Right lung (tissue), 5 donors: ENCODE results near the gene ARHGAP1. TPM values are rescaled to one million over a fixed set of nuclear protein-coding genes. Genes with fewer than 3 reads are reported as not detected.

Experiments used
- DNase-seq, 2 donors: peaks; one replicate each; pipeline ENCODE4 v3.0.0-alpha.2; 2013
- polyA plus RNA-seq, 5 donors: library from polyadenylated mRNA; unstranded; fragments of 120-200 nt; gene quantifications; one replicate each; pipeline versions ENCODE4 v1.2.1 to v1.2.3, GENCODE V29; 2013; ENCODE audit warnings: inconsistent platforms in 1 of 5, low replicate concordance in 1 of 5; ENCODE audit not compliant: insufficient read length in 5 of 5, insufficient read depth in 1 of 5

Gene ARHGAP1
- polyA plus RNA-seq, 5 donors = 52.2 to 74.0 (median 60.2) TPM

DNA sequence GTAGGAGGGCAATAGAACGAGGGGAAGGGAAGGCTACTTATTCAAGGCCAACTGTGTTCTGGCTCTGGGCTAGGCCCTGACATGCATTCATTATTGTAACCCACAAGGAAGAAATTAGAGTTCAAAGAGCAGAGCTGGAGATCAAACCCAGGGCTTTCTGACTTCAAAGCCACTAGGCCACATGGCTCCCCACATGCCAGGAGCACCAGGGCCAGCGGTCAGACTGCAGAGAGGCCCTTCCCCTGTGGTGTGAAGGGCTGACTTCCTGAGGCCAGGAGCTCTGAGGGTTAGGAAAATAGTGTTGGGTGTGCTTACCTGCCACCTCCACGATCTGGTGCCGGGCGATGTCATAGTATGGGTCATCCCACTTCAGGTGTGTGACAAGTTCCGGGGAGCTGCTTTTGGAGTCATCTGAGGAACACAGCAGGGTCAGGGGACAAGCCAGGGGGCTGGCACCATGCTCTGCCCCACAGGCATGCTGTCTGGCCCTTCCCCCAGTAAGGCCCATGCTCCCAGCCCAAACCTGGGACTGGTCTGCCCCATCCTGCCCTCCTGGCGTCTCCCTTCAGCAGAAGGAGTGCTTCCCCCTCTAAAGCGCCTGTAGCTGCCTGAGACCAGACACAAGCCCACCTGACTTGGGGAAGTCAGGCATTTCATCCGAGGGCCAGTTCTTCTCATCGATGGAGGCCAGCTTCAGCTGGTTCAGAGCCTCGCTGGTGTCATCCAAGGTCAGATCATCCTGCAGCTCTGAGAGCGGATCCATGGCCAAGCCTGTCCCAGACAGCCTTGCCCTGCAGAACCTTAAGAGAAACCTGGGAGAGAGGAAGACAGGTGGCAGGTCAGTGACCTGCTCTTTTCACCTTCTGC, 4.8 kb downstream of the ARHGAP1 start:
- no peak for DNase-seq

DNA sequence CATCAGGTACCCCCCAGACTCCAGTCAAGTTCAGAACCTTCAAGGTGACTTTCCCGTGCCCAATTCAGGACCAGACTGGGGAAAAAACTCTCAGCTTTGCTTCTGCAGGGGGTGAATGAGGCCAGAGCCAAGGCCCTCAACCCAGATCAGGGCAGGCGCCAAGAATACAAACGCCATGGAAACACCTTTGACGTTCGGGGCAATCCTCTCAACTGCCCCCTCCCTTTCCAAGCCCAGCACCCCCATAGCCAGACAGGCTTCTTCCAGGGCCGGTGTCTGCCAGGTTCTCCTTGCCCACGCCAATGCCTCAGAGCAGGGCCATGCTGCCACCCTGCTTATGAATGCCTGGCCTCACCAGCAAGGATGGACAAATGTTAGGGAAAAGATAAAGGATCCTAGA, 5.8 kb downstream of the ARHGAP1 start:
- no peak for DNase-seq

DNA sequence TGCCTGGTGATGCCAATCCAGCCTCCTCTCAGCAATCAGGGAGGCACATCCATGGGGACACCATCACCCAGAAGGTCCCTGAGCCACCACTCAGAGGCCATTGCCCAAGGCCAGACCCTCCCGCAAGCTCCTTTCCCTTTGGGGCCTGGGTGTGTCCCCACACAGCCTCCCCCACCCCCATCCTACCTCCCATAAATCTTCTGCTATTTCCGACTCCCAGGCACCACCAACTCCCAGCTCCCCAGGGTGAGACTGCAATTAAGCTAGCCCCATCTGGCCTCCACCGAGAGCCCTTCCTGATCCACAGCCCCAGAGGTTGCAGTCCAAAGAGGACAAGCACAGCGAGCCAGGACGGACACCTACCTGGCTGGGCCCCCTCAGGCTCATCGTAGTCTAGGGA, 6.3 kb downstream of the ARHGAP1 start:
- no peak for DNase-seq

DNA sequence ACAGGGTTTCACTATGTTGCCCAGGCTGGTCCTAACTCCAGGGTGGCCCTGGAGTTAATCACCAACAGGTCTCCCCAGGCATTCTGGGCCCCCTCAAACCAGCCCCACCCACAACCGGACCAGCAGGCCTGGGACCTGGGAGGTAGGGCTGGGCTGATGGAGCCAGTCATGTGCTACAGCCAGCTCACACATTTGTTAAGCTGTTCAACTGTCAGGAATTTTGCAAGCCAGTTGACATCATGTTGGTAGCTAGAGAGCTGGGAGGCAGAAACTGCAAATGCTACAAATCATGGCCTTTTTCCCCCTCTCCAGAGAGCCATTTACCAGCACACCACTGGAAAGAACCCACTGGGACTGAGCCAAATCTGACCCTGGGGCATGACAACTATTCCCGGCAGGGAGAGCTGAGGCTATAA, 6.8 kb downstream of the ARHGAP1 start:
- DNase-seq = no peak

DNA sequence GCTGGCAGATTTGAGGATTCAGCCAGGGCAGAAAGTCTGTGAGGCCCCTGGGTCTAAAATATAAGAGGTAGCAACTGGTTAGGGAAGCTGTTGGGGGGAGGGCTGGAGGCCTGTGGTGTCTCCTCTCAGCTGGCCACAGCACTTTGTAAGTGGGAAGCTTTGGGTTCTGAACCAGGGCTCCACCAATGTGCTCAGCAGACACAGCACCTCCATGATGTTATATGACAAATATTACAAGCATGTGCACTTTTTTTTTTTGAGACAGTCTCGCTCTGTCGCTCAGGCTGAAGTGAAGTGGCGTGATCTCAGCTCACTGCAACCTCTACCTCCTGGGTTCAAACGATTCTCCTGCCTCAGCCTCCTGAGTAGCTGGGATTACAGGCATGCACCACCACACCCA, 8.0 kb downstream of the ARHGAP1 start:
- no peak for DNase-seq

DNA sequence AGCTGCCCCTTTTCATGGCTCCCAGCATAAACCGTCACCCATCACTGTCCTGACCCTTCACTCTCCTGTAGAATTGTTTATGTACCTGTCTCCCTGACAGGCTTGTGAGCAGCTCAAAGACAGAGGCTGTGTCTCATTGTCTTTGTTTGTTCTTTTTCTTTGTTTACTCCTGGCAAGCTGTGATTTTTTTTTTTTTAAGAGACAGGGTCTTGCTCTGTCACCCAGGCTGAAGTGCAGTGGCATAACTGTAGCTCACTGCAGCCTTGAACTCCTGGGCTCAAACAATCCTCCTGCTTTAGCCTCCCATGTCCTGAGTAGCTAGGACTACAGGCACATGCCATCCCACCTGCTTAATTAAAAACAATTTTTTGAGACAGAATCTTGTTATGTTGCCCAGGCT, 9.7 kb downstream of the ARHGAP1 start:
- DNase-seq = no peak

DNA sequence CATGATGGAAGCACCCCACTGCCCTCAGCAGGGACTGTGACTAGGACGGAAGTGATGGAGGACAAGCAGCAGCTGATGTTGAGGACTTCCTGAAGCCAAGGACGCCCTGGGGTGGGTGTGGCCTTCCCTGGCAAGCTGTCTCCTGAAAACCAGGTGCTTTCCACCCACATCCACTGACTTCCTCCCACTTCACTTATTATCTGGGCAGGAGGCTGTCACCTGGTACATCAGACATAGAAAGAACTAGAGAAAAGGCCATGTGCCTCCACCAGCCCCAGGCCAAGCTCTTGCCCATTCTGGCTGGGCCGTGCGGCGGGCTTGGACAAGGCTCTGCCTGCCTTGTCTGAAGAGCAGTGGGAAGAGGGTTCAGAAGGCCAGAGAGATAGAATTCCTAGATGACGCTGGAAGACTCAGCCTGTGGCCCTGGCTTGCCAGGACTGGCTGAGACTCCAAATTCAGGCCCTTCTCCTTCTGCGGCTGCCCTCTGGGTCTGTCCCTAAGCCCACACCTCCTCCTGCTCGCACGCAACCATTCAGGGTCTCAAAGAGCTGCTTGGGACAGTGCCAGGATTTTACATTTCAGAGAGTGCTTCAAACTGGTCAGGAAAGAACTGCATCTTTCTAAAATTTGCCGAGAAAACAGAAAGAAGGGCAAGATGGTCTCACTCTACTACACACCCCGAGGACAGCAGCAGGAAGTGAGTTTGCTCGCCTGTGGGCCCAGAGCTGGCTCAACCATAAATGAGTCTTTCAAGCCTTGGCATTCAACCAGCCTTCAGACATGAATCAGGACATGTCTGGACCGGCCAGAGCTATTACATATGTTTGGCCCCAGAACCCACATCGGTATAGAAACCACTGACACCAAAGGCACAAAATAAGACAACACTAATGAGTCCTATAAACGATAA, 13.3 kb downstream of the ARHGAP1 start:
- peak; percentile 73 to 77 for DNase-seq

DNA sequence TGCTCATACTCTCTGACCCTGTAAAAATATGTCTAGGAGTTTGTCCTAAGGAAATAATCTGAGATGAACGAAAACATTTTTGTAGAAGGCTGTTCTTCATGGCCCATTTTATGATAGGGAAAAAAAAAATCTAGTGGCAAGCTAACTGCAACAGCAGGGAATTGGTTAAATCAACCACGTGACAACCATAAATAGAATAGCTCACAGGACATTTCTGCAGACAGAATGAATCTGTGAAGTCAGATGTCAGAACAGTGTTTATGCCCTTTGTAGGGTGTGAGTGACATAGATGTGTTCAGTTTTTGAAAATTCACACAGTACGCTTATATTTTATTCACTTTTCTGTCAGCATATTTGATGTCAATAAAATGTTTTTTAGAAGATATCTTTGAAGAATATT, 16.1 kb downstream of the ARHGAP1 start:
- no peak for DNase-seq

DNA sequence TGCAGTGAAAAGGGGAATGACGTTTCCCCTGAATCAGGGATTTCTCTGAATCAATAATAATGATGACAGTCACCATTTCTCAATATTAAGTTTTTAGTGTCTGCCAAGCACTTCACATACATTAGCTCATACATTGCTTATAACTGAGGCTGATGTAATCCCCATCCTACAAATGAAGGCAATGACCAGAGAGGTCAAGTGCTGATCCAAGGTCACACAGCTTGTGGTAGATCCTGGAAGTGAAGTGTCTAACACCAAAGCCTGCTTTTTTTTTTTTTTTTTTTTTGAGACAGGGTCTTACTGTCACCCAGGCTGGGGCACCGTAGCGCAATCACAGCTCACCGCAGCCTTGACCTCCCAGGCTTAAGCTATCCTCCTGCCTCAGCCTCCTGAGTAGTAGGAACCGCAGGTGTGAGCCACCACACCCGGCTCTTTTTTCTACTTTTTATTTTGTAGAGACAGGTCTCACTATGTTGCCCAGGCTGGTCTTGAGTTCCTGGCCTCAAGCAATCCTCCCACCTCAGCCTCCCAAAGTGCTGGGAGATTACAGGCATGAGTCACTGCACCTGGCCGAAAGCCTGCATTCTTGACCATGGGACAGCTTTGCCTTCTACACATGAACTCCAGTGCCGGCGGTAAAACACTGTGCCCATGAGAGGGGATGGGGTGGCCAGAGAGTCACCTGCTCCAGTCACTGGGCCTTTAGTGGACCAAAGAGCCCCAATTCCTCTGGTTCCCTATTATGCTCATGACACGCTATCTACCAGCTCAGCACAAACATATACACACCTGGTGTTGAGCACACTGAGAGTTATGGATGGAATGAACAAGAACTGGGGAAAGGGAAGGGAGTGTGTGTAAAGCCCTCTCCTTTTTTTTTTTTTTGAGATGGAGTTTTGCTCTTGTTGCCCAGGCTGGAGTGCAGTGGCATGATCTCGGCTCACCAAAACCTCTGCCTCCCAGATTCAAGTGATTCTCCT, 17.4 kb downstream of the ARHGAP1 start:
- DNase-seq = no peak

DNA sequence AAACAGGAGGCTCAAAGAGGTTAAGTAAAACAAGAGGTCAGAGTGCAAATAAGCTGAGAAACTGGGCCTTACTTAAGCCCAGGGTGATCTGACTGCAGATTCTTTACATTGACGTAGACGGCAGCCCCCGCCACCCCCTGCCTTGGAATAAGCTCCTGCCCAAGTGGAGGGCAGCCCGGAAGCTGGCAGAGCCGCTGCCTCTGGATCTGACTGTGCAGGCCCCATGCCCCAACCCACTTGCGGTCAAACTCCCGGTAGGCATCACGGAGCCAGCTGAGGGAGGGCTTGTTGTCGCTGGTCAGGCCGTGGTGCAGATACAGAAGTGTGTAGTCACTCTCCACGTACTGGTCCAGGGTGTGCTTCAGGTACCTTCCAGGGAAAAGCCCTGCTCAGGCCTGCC, 18.6 kb downstream of the ARHGAP1 start:
- DNase-seq = no peak

DNA sequence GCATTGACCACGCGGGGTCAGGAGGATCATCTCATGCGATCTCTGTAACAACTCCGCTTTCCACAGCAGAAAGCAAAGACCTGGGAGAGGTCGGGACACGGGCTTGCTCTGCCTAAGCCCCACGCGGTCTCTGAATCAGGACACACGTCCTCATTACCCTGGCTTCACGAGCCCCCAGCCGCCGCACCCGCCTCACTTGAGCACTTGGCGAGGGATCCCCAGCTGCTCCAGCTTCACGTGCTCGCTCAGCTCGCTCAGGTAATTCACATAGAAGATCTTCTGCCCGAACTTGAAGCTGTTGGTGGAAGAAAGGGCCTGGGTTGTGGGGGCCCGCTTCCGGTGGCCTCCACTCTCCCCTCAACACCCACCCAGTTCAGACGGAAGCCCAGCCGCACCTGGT, 19.6 kb downstream of the ARHGAP1 start:
- DNase-seq = no peak

DNA sequence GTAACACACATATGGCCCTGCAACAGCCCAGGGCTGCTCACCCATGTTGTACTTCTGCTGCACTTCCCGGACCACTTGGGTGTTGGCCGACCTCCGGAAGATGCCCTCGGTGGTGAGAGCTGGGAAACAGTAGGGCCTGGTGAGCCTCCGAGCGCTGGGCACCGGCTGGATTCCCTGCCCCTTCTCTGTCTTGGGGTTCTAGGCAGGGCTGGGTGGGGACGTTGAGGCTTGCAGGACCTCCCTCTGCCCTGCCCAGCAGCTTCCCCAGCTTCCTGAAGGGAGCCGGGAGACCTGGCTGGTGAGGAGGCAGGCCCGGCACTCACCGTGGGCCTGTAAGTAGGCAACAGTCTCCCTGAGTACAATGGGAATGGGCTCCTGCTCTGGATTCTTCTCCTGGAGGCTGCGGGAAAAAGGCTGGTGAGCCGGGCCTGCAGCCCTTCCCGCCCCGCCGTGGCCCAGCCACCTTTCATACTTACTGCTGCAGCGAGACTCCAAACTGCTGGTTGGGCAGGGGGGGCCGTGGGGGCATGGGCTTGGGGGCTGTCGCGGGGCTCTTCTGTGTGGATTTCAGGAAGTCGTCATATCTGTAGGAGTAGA, 20.2 kb downstream of the ARHGAP1 start:
- no peak for DNase-seq

DNA sequence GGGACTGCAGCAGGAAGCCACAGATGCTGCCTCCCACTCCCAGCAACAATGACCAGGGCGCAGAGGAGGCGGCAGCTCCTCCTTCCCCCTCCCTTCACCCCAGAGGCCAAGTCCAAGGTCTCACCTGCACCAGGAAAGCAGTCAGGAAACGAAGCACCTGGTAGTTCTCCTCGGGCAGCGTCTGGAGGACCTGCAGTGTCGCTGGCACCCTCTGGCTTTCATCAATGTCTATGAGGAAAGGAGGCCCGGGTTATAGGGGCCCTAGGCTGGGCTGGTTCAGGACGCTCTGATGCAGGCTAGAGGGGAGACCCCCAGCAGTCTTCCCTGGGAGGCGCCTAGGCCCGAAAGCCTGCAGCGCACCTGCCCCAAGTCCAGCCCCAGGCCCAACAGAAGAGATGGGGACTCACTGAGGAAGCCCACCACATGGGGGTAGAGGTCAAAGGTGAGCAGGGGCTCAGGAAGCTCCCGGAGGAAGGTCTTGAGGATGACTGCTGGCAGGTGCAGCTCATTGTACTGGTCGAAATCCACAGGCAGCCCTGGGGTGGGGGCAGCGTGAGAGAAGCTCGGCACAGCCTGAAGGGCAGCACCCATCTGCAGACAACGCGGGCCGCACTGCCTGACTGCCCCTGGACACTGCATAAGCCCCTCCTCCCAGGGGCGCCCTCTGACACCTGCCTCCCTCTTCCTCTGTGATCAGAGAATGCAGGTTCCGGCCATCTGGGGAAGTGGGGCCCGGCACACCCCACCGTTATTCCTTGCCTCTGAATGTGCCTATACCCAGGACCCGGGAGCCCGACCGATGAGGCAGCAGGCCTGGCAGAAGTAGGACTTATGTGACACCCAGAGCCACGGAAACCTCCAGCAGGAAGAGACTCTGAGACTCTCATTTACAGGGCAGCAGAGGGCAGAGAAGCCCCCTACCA, 20.9 kb downstream of the ARHGAP1 start:
- no peak for DNase-seq

DNA sequence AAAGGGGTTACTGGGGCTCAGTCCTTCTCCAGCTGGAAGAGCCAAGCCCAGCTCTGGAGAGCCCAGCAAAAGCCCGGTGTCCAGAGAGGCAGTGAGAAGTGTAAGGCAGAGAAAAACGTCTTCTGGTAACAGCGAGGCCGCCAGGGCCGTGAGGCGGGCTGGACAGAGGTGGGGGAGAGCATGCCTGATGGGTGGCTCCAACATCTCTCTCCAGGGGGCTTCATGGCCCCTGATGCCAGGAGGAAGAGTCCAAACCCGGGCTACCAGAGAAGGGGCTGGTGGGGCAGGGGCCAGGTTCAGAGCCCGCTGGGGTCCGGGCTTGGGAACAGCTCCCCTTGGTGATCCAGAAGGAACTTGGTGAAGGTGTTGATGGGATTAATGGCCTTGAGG, 21.7 kb downstream of the ARHGAP1 start:
- DNase-seq = no peak

DNA sequence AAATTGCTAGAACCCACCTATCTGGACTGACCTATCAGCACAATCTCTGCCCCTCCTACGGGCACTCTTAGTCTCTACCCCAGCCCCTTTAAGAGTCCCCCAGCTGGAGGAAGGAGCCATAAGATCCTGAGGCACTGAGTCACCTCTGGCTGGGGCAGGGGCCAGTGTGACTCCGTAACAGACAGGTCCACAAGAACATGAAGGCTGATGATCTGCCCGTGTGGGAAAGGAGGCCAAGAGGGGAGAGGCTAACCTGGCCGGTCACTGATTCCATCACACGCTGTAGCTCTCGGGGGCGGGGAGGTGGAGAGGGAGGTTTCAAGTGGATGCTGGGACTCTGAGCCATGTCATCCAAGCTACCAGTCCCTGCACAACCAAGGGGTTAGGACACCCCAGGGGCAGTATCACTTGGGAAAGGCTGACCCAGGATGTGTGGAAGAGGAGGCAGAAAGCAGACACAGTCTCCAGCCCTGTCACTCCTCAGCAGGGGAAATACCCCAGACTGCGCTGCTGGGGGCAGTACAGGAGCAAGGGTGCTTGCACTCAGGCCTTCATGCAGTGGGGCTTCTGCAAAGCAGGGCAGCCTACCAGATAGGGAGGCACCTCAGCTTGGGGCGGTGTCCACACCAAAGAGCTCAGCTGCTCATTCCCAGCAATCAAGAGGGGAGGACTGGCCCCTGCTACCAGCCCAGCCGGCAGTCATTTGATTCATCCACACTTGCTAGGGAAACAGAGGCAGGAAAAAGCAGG, 22.3 kb downstream of the ARHGAP1 start:
- DNase-seq = no peak

DNA sequence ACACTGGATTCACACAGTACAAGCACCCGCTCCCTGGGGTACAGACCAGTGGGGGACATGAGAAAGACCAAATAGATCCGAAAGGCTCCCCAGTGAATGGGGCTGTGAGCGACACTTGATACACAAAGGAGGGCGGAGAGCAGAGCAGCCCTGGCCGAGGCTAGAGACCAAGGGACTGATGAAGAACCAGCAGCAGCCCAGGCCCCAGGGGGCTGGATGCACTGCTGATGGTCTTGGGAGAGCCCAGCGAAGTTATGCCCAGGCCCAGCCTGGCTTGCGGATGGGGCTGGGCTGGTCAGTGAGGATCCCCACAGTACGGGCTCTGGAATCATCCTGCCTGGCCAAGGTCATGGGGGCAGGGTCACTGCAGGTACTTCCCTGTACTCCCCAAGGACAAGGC, 23.2 kb downstream of the ARHGAP1 start:
- no peak for DNase-seq

DNA sequence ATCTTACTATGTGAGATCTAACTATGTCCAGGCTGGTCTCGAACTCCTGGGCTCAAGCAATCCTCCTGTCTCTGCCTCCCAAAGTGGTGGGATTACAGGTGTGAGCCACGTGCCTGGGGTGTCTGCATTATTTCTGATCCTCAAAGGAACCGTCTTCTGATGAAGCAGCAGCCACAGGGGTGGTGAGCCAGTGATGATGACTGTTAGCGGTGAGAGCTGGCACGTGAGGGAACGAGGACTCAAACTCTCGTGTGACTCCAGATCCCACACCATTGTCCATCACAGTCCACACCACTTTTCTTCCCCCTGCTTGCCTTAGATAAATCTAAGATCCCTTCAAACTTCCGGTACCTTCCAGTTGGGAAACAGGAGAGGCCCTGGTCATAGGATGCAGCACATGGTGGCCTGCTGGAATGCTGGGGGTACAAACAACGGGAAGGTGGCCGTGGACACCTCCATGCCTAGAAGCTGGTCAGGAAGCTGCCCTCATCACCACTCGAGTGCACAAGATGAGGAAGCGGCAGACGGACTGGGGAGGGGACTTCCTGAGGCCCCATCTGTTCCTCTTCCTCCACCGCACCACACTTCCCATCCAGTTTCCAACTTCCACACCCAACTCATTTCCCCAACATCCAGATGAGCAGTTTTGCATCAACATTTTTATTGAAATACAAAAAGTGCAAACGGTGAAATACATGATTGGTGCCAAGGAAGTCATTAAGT, 23.8 kb downstream of the ARHGAP1 start:
- DNase-seq = no peak

DNA sequence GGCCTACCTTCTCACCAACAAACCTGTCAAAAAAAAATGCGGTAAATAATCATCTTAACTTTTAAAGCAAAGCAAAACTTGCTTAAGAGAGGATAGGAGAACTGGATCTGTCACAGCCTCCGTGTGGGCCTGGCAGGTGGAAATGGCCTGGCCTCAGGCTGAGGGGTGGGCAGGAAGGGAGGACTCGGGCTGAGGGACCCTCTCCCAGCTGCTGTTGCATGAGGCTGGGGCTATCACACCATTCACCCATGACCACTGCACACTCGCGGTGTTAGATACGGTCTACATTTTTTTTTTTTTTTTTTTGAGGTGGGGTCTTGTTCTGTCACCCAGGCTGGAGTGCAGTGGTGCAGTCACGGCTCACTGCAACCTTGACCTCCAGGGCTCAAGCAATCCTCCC, 24.5 kb downstream of the ARHGAP1 start:
- DNase-seq = no peak
